Adrenal gland (tissue), 12 donors: ENCODE data around the gene CEP112. TPM values are rescaled to one million over a fixed set of nuclear protein-coding genes. Genes with fewer than 3 reads are reported as not detected.

ENCODE experiments used
- DNase-seq, 7 donors: peaks; one replicate each; pipeline ENCODE4 v3.0.0-alpha.2; 2019 to 2020
- H3K27ac ChIP-seq, 5 donors: fragments of 200-600 bp; sonication (generic) in 4 of 5; 1 replicate in 3 of 5; 2 replicates in 2 of 5; pipeline versions ENCODE4 v1.5.1 to v1.8.0; 2016 to 2020; ENCODE audit warnings: mild to moderate bottlenecking in 1 of 5
- H3K27me3 ChIP-seq: fragments of 200-600 bp; 2 replicates; pipeline ENCODE4 v1.8.0; 2021
- H3K36me3 ChIP-seq, 2 donors: fragments of 200-600 bp; replicated peaks in 1 of 2; 1 replicate in 1 of 2; 2 replicates in 1 of 2; pipeline versions ENCODE4 v1.5.1 to v1.8.0; 2018 to 2022
- H3K4me1 ChIP-seq, 2 donors: fragments of 200-600 bp; replicated peaks in 1 of 2; 1 replicate in 1 of 2; 2 replicates in 1 of 2; pipeline versions ENCODE4 v1.5.1 to v1.8.0; 2018 to 2021
- H3K4me3 ChIP-seq, 4 donors: fragments of 200-600 bp; sonication (generic) in 3 of 4; one replicate each; pipeline ENCODE4 v1.5.1; 2016 to 2018
- H3K9me3 ChIP-seq, 3 donors: fragments of 200-600 bp; sonication (generic) in 1 of 3; replicated peaks in 1 of 3; 1 replicate in 2 of 3; 2 replicates in 1 of 3; pipeline versions ENCODE4 v1.5.1 to v1.8.0; 2016 to 2021
- POLR2A ChIP-seq, 2 donors: fragments of 450-650 bp; IDR thresholded peaks; one replicate each; pipeline ENCODE4 v1.6.1; 2017; ENCODE audit warnings: antibody characterized with exemption in 2 of 2, mild to moderate bottlenecking in 2 of 2, moderate library complexity in 1 of 2
- WGBS, 4 donors: extraction: QIAGEN DNeasy Blood & Tissue Kit in 2 of 4; methylation state at CpG; one replicate each; pipeline versions ENCODE4 v1.1.5 to v1.1.7; 2013 to 2017; 5-methylcytosine and 5-hydroxymethylcytosine counted together
- intact Hi-C, 2 donors: fragments of 100-400 bp; cut with DNase I; formaldehyde crosslinking; loops; one replicate each; pipeline versions ENCODE4 v1.14.1 to v1.15.0; 2022 to 2023
- polyA plus RNA-seq, 3 donors: library from polyadenylated mRNA; stranded (reverse); fragments of 200-250 nt in 2 of 3; fragments of 350-450 nt in 1 of 3; fragmentation: Illumina TruSeq in 1 of 3; extraction: RNeasy Lipid Tissue Mini Kit (QIAGEN cat#74804) in 1 of 3; gene quantifications; one replicate each; pipeline ENCODE4 v1.2.3, GENCODE V29; 2013 to 2014
- total RNA-seq, 9 donors: library from RNA; depleted of rRNA in 4 of 9; stranded (reverse); fragments of >200 nt in 4 of 9; fragments of 120-200 nt in 1 of 9; fragmentation: NEBNext Ultra II Directional in 1 of 9; extraction: Animal tissue kit (Norgen Biotek cat#: 25700) in 1 of 9; gene quantifications; one replicate each; pipeline versions ENCODE4 v1.1.0 to v1.2.4, GENCODE V29; 2013 to 2023
- TF ChIP-seq, protein P1 (sequence below), 6 experiments: fragments of 450-650 bp in 4 of 6; fragments of 200-600 bp in 2 of 6; sonication (generic) in 1 of 6; IDR thresholded peaks; 1 replicate in 5 of 6; 2 replicates in 1 of 6; pipeline versions ENCODE4 v1.5.1 to v1.8.0; 2016 to 2021; ENCODE audit warnings: antibody characterized with exemption in 6 of 6, mild to moderate bottlenecking in 2 of 6, moderate library complexity in 1 of 6
- donor health status: healthy with polysubstance abuse.
- donor health status: Bipolar disorder and iron deficiency.
- donor health status: DM: yes; HTN: yes; CAD: no.
- donor health status: DM: no; HTN: no; CAD: no.
- donor health status: DM: no; HTN: no; CAD: no.
- donor health status: DM: yes; HTN: yes; CAD: no.

CEP112 gene
- total and polyA plus RNA-seq, 12 donors = 4.2 to 24.1 (median 9.6) TPM

DNA sequence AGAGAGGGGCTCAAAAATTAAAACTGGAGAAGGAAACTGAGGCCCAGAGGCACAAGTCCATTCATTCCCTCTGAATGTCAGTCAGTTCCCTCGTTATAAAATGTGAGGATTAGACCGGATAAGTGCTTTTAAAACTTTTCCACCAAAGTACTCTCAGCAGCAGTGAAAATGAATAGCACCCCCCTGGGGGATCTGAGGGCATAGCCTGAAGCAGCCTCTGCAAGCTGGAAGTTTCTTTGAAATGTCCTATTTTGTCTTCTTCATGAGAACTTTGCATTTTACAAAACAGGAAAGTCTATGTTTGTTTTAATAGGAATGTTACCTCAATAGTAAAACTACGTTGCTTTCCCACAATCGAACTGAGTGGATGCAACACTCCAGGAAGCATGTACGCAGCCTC is 273.0 kb downstream of the CEP112 start:
- H3K27ac ChIP-seq = peak overlapping the region in 3 of 5 donors; percentile 4 to 47 (median 30)

DNA sequence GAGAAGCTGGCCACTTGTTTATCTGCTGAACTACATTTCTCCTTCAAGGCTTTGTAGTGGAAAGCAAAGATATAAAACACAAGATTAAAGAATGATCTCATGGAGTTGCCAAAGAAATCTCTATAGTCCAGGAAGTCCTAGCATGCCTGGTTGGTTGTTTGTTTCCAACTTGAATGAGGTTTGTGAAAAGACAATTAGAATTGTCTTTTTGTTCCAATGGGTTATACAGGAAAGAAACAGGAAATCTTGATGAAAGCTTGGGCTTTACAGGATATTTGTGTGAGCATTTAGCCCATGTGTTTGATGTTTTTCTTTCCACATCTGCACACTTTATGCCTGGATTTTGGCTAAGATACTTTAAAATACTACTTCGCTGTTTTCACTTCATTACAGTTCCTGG is 273.4 kb downstream of the CEP112 start:
- Histone ChIP-seq H3K4me3 (no peak overlapping the region), H3K4me1 (peaks cover 13 to 17% of the 10 kb centered on the region in 2 donors), H3K9me3 (no peaks in the 10 kb centered on the region), H3K36me3 (no peaks in the 10 kb centered on the region), H3K27ac (peak overlapping the region in 3 of 5 donors; percentile 4 to 47 (median 30)), H3K27me3 (no peaks in the 10 kb centered on the region)
- intact Hi-C loops = no loop called here
- TF ChIP-seq, protein P1, sequence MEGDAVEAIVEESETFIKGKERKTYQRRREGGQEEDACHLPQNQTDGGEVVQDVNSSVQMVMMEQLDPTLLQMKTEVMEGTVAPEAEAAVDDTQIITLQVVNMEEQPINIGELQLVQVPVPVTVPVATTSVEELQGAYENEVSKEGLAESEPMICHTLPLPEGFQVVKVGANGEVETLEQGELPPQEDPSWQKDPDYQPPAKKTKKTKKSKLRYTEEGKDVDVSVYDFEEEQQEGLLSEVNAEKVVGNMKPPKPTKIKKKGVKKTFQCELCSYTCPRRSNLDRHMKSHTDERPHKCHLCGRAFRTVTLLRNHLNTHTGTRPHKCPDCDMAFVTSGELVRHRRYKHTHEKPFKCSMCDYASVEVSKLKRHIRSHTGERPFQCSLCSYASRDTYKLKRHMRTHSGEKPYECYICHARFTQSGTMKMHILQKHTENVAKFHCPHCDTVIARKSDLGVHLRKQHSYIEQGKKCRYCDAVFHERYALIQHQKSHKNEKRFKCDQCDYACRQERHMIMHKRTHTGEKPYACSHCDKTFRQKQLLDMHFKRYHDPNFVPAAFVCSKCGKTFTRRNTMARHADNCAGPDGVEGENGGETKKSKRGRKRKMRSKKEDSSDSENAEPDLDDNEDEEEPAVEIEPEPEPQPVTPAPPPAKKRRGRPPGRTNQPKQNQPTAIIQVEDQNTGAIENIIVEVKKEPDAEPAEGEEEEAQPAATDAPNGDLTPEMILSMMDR (IDR thresholded peaks at IDR 0.05) = no peak
- TF ChIP-seq POLR2A (IDR thresholded peaks at IDR 0.05) = no peak
- 65 to 73% (median 69%) methylated on average over 1 of the region's 1 CpG for WGBS, 4 donors
- DNase-seq = no peak

More for the DNA sequence above, 273.0 kb downstream of the CEP112 start:
- intact Hi-C loops = no loop called here
- no peaks in the 10 kb centered on the region for H3K27me3 ChIP-seq
- H3K4me3 ChIP-seq = no peak overlapping the region
- H3K4me1 ChIP-seq = peaks cover 13 to 17% of the 10 kb centered on the region in 2 donors
- WGBS, 4 donors = 52 to 65% (median 60%) methylated on average over 5 of the region's 5 CpGs
- no peaks in the 10 kb centered on the region for H3K9me3 ChIP-seq
- TF ChIP-seq POLR2A (IDR thresholded peaks at IDR 0.05) = no peak
- TF ChIP-seq, protein P1 (IDR thresholded peaks at IDR 0.05) = peak in 2 of 6 experiments; percentile 21 to 29
- peak in 1 of 7 donors; percentile 6 for DNase-seq
- H3K36me3 ChIP-seq = no peaks in the 10 kb centered on the region

- Histone ChIP-seq H3K27ac (peak overlapping the region in 2 of 5 donors; percentile 16 to 47), H3K27me3 (no peaks in the 10 kb centered on the region), H3K9me3 (no peaks in the 10 kb centered on the region), H3K4me3 (no peak overlapping the region), H3K4me1 (peaks cover 13 to 17% of the 10 kb centered on the region in 2 donors), H3K36me3 (no peaks in the 10 kb centered on the region)
- intact Hi-C loops = no loop called here
- TF ChIP-seq, protein P1 (IDR thresholded peaks at IDR 0.05) = no peak
- no peak for TF ChIP-seq POLR2A (IDR thresholded peaks at IDR 0.05)
- 77 to 82% (median 80%) methylated on average over 6 of the region's 6 CpGs for WGBS, 4 donors
- DNase-seq = peak in 1 of 7 donors; percentile 19
Observed at GRCh38 chr17:65917560-65917959, 274.4 kb downstream of the CEP112 start.

DNA sequence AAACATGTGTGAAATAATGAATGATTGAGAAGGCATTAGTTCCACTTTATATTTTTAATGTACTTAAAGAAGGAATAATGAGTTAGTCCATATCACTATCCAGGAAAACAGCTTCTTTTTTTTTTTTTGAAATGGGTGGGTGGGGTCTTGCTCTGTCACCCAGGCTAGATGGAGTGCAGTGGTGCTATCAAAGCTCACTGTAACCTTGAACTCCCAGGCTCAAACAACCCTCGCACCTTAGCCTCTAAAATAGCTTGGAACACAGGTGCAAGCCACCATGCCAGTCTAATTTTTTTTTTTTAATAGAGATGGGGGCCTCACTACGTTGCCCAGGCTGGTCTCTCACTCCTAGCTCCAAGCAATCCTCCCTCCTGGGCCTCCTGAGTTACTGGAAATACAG is 275.5 kb downstream of the CEP112 start:
- no peak for TF ChIP-seq POLR2A (IDR thresholded peaks at IDR 0.05)
- TF ChIP-seq, protein P1 (IDR thresholded peaks at IDR 0.05) = no peak
- Histone ChIP-seq H3K27me3 (no peaks in the 10 kb centered on the region), H3K36me3 (no peaks in the 10 kb centered on the region), H3K4me1 (peaks cover 13 to 17% of the 10 kb centered on the region in 2 donors), H3K9me3 (no peaks in the 10 kb centered on the region), H3K4me3 (no peak overlapping the region), H3K27ac (no peak overlapping the region)
- 79 to 93% (median 87%) methylated on average over 2 of the region's 2 CpGs for WGBS, 4 donors
- intact Hi-C loops = no loop called here
- no peak for DNase-seq
